ENCODE results near the gene ARL1.
A peak's percentile ranks its signal among the peaks of the same experiment; 100 is the strongest.
"Not testable (repeated sequence)": the region's sequence is repeated elsewhere in the genome, so short reads cannot be mapped to it uniquely, and the experiment has no call there.

Gene ARL1

GRCh38 chr12:101407436-101408345, at the start of gene ARL1:
TSS of gene ARL1 (minus strand) at chr12:101407772. CDS start at chr12:101407645, 127 bp downstream.
- peak; percentile 31 for DNase-seq

DNA sequence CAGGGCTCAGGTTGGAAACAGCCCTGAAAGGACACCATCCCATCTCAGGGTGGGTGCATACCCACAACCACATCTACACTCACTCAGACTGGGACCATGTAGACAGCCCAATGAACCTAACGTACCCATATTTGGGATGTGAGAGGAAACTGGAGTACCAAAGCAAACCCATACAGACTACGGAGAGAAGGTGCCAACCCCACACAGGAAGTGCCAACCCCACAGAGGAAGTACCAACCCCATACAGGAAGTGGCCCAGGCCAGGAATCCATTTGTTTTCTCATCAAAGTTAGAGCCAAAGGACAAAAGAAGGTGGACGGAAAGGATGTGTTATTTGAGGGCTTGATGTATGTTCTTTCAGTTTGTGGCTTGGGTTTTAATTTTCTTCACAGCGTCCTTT, 48.1 kb upstream of the ARL1 start:
- DNase-seq = no peak

DNA sequence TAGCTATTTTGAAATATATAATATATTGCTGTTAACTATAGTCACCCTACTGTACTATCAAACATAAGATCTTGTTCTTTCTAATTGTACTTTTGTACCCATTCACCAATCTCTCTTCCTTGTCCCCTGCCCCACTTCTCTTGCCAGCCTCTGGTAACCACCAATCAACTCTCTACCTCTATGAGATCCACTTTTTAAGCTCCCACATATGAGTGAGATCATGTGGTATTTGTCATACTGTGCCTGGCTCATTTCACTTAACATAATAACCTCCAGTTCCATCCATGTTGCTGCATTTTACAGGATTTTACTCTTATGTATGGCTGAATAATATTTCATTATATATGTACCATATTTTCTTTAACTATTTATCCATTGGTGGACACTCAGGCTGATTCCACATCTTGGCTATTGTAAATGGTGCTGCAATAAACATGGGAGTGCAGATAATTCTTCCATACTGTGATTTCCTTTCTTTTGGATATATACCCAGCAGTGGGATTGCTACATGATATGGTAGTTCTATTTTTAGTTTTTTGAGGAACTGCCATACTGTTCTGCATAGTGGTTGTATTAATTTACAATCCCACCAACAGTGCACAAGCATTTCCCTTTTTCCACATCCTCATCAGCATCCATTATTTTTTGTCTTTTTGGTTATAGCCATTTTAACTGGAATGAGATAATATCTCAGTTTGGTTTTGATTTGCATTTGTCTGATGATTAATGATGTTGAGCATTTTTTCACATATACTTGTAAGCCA, 34.1 kb upstream of the ARL1 start:
- DNase-seq = no peak

- no peak for DNase-seq
Observed at GRCh38 chr12:101439236-101439635, 31.7 kb upstream of the ARL1 start.

GRCh38 chr12:101436136-101436535, 28.6 kb upstream of the ARL1 start:
- no peak for DNase-seq

- no peak for DNase-seq
Observed at GRCh38 chr12:101430456-101430855, 22.9 kb upstream of the ARL1 start.

DNA sequence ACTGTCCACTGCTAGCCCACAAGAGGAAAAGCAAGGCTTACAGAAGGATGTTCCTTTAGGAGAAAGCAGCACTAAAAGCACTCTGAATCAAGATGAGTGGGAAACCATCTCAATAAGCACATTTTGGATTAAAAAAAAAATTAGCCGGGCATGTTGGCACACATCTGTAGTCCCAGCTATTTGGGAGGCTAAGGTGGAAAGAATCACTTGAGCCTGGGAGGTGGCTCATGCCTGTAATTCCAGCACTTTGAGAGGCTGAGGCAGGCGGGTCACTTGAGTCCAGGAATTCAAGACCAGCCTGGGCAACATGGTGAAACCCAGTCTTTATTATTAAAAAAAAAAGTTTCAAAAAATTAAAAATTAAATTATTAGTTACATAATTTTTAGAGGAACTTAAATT, 17.0 kb upstream of the ARL1 start:
- no peak for DNase-seq

GRCh38 chr12:101422066-101422465, 14.5 kb upstream of the ARL1 start:
- not testable (repeated sequence) for DNase-seq

GRCh38 chr12:101415228-101415627, 7.7 kb upstream of the ARL1 start:
- DNase-seq = no peak

DNA sequence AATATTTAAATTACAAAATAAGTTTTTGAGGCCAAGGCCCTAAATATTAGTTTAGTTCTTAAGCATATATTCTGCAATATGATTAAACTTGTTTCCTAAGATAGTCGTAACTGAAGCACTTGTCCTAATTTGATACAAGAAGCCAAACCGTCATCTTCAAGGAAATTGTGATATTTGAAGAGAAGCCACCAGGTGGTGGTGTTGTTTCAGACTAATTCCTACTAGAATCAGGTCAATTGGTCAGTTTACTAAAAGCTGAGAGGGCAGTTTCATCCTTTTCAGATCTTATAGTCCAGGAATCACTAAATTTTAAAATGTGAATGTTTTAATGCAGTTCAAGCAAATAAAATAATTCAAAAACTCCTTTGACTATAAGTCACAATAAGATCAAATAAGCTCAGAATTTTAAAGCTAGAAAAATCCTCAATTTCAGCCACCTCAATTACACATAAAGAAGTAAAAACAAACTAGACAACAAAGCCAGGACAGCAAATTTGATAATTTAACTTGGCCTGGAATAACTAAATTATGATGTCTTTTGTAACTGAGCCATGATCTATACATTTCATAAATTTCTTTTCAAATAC, 7.1 kb upstream of the ARL1 start:
- peak; percentile 5 for DNase-seq

- not testable (repeated sequence) for DNase-seq
Observed at GRCh38 chr12:101410169-101410568, 2.6 kb upstream of the ARL1 start.

DNA sequence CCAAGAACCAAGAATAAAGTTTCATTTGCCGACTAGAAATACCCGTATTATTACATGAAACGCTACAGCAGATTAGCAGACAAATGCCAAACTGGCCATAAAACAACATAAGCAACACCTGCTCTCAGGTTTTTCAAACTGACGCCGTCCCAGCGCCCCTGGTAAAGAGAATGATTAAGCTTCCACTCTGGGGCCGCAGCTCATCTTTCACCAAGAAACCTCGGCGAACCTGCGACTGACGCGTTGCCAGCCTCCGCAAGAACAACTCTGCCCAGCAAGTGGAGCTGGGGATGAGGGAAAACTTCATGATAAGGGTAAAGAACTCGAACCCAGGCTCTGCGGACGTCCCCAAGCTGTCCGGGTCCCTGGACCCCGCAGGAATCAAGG, 530 bp downstream of the ARL1 start:
- DNase-seq = no peak

DNA sequence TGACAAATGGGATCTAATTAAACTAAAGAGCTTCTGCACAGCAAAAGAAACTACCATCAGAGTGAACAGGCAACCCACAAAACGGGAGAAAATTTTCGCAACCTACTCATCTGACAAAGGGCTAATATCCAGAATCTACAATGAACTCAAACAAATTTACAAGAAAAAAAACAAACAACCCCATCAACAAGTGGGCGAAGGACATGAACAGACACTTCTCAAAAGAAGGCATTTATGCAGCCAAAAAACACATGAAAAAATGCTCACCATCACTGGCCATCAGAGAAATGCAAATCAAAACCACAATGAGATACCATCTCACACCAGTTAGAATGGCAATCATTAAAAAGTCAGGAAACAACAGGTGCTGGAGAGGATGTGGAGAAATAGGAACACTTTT, 16.4 kb downstream of the ARL1 start:
- DNase-seq = not testable (repeated sequence)

DNA sequence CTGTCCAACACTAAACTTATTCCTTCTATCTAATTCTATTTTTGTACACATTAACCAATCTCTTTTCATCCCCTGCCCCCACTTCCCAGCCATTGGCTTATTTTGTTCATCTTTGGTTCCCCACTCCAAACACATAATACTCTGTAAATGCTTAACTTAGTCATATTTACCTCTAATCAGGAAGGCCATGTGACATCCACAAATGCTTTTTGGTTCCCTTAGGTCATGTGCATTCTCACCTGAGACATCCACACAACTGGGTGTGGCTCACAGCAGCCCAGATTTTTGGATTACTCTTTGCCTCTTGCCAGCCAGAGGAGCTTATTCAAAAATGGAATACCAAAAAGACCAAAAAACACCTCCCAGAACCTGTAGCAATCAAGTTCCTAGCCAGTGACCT, 28.4 kb downstream of the ARL1 start:
- DNase-seq = no peak

- DNase-seq = no peak
Observed at GRCh38 chr12:101375573-101375972, 32.0 kb downstream of the ARL1 start.

GRCh38 chr12:101372431-101372830, 35.1 kb downstream of the ARL1 start:
- no peak for DNase-seq

DNA sequence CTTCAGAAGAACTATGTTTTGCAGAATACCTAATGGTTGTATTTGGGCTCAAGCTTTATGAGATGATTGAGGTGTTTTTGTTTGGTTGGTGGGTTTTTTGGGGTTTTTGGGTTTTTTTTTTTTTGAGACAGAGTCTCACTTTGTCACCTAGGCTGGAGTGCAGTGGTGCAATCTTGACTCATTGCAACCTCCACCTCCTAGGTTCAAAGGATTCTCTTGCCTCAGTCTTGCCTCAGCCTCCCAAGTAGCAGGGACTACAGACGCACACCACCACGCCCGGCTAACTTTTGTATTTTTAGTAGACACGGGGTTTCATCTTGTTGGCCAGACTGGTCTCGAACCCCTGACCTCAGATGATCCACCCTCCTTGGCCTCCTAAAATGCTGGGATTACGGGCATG, 39.6 kb downstream of the ARL1 start:
- DNase-seq = no peak

DNA sequence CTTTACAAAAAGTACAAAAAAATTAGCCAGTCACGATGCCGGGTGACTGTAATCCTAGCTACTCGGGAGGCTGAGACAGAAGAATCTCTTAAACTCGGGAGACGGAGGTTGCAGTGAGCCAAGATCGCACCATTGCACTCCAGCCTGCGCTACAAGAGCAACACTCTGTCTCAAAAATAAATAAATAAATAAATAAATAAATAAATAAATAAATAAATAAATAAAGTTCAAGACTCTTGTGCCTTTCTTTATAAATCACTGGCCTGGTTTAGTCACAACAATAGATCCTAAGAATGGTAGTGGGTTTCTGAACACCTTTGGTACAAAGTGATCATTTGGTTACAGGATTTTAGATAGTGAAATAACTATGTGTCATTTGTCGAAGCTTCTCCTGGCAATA, 46.1 kb downstream of the ARL1 start:
- no peak for DNase-seq

GRCh38 chr12:101356794-101357193, 50.8 kb downstream of the ARL1 start:
- DNase-seq = no peak

- DNase-seq = no peak
Observed at GRCh38 chr12:101351682-101352081, 55.9 kb downstream of the ARL1 start.

DNA sequence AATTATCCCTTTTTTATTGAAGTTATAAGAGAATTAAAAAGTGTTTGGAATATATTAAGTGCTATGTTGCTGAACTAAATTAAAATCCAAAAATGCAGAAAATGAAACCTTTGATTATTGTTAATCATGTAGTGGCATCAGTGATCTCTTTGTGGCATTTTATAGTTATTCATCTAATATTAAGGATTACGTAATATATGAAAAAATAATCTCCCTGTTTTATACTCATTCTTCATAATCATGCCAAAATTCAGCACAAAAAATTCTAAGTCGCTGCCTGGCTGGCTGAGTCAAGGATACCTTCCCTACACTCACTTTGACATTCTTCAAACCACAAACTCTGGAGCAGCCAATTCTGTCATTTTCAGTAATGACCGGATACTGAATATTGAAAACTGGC, 63.7 kb downstream of the ARL1 start:
- DNase-seq = no peak

Data from SIG-M5 (cell line).